C1 segment of cervical spinal cord (tissue), 14 donors: Measurements from ENCODE around the gene ASCC2.
"Not testable (repeated sequence)": the region's sequence is repeated elsewhere in the genome, so short reads cannot be mapped to it uniquely, and the experiment has no call there.

ENCODE experiments used
- DNase-seq, 14 donors: peaks; one replicate each; lab custom pipeline; 2025; lab: John Stamatoyannopoulos, UW

Gene ASCC2

DNA sequence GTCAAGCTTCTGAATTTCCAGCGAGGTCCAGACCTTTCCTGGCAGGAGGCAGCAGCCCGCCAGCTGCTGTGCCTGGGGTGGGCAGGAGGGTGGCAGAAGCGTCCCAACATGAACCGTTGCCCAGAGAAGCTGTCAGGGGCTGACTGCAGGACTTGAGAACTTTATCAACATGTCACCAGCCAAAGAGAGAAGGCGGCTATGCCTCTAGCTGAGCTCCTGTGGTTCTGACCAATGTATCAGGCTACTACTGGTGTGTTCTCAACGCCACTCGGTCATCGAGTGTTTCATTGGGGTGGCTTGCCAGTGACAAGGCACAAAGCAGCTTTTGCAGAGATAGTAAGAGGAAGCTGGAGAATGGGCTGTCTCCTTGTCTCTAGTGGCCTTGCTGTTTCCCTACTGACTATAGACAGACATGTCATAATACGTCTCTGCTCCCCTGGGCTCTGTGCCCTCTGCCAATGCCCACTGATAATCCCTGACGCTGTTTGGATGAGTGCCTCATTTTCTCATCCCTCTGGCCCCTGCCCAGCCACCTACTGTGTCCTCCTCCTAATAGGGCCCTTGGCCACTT lies 17.6 kb upstream of the ASCC2 start:
- DNase-seq = peak in 5 of 14 donors; percentile 5 to 69 (median 15)

DNA sequence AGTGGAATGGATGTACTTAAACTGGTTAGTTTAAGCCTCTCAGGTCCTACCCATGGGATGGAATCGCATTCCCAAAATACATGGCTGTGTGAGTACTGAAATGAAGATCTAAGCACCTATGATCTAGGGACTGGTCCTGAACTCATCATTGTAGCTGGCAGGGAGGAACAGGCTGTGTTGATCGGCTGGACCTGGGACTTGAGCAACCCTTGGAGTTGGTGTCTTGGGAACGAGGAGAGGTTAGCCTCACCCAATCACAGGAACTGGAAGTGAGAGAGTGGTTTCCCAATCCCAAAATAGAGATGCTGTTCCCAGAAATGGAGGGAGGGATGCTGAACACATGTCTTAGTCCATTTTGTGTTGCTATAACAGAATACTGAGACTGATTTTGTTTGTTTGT lies 16.4 kb upstream of the ASCC2 start:
- no peak for DNase-seq

DNA sequence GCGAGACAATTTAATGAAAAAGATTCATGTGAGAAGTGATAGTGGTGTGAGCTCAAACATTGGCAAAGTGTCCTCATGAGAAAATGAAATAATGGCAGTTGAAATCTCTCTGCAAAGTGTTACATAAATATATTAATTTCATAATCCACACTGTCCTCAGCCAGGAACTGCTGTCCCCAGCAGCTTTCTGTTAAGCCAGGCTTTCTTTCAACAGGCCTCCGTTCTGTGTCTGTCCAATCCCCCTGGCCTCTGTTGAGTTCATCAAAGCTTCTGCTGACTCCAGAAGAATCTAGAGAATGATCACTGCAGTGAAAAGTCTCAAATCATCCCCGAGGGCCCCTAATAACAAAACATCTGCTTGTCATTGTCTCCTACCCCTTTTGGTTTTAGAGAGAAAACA lies 10.0 kb upstream of the ASCC2 start:
- no peak for DNase-seq

DNA sequence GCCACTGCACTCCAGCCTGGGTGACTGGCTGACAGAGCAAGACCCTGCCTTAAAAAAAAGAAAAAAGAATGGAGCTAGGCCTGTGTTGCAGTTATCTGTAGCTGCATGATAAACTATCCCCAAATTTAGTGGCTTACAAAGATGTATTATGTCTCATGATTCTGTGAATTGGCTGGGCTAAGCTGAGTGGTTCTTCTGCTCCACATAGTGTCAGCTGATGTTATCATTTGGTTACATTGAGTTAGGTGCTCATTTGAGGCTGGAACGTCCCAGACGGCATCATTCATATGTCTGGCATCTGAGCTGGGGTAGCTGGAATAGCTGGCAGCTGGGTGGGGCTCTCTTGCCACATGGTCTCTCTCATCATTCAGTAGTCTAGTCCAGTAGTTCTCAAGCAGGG lies 8.2 kb upstream of the ASCC2 start:
- DNase-seq = no peak

DNA sequence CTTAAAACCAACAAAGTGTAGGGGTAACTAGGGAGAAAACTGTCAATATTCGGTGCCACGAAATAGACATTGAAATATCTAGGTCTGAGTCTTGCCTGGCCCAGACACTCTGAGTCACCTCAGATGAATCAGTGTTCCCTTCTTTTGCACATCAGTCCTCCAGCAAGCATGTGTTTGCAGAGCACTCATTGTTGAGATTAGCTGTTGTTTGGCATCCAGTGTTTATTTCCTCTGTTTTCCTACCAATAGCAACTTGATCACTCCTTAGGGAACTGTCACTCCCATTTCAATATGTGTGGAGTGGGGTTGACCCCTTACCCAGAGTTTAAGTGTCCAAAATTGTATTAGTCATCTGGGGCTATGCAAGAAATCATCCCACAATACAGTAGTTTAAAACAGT lies 4.7 kb upstream of the ASCC2 start:
- peak in 1 of 14 donors; percentile 28 for DNase-seq

DNA sequence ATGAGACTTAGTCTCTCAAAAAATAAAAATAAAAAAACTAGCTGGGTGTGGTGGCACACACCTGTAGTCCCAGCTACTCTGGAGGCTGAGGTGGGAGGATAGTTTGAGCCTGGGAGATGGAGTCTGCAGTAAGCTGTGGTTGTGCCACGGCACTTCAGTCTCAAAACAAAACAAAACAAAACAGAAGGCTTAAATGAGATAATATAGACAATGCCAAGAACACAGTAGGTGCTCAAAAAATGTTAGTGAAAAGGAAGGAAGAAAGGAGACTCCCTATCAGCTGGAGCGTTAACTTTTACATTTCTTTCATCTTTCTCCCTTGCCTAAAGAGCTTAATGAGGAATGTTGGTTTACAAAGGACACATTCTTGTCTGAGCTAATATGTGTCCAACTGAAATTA lies 4.1 kb upstream of the ASCC2 start:
- DNase-seq = no peak

DNA sequence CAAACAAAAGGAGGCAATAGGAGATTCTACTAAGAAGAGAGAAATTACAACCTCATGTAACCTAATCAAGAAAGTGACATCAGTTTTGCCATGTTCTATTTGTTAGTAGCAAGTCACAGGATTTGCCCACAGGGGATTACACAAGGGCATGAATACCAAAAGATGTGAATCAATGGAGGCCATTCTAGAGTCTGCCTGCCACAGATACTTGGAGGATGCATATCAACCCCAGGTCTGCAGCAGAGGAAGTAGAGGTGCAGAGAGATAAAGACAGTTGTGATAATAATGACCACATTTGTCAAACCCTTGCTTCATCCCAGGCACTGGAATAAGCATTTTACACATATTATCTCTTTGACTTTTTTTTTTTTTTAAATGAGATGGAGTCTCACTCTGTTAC lies 2.4 kb upstream of the ASCC2 start:
- no peak for DNase-seq

DNA sequence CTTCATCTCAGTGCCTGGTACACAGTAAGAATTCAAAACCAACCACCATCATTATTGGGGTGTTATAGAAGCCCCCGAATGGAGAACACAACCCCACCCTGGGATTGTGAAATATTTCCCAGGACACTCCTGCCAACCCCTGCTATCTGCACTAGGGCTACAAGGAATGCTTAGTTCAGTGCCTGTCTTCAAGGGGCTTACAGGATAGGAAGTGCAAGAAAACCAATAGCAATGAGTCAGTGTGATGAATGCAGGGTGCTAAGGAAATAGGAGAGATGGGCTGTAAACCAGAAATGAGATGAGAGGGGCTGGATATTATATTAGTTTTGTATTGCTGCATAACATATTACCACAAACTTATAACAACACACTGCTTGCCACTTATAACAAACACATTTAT lies 965 bp upstream of the ASCC2 start:
- no peak for DNase-seq

DNA sequence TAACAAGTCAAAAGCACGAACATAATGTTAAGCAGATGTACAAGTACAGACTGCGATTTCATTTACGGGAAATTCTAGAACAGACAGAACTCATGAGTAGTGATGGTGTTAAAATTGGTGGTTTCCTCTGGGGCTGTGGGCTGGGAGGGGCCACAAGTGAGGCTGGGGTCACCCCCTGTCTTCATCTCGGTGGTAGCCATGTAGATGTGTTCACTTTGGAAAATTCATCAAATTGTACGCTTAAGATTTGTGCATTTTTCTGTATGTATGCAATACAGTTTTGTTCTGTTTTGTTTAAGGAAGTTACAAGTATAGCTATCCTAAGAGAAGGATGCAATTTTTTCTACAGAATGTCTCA lies 504 bp upstream of the ASCC2 start:
- no peak for DNase-seq

DNA sequence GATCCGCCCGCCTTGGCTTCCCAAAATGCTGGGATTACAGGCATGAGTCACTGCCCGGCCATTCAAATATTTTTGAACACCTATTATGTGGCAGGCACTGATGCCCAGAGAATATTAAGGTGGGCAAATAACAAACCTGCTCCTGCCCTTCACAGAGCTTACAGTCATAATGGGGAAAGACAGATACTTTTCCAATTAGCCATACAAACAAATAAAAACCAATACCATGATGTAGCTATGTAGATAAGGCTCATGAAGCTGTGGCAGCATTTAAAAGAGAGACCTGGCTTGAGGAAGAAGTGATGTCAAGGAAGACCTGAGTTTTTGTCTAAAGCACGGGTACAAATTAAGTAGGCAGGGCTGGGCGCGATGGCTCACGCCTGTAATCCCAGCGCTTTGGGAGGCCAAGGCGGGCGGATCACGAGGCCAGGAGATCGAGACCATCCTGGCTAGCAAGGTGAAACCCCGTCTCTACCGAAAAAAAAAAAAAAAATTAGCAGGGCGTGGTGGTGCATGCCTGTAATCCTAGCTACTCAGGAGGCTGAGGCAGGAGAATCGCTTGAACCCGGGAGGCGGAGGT lies 1.2 kb downstream of the ASCC2 start:
- DNase-seq = not testable (repeated sequence)

DNA sequence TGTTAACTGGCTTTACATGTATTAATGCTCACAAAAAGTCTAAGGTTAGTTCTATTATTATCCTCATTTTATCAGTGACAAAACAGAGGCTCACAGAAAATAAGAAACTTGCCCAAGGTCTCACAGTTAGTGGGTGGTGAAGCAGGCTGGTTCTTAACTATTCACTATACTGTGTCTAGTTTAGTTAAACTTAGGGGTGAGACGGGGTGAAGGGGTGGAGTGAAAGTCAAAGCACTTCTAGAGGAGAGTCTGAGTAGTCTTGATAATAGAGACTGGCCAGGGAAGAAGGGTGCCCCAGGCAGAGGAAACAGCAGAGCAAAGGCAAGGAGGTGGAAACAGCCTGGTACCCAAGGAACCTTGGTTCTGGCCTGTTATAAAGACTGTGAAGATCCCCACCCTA lies 4.0 kb downstream of the ASCC2 start:
- DNase-seq = no peak

DNA sequence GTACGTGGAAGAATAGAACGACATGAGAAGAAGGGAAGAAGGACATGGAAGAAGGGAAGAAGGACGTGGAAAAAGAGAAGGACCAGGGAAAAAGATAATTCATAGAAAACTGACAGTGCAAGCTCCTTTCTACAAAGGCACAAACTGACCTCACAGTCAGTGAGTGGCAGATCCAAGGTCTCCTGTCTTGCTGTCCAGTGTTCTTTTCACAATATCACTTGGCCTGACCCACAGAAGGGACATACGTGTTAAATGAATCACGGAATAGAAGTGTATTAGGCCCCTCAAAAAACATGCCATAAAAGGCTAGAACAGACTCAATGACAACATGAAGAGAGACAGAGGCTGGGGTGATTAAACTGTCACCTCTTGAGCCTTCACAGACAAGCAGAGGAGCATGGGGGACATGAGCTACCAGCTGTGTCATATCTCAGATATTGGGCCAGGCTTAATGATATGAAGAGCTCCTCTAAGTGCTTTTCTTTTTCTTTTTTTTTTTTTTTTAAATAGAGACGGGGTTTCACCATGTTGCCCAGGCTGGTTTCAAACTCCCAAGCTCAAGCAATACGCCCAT lies 4.6 kb downstream of the ASCC2 start:
- DNase-seq = no peak

DNA sequence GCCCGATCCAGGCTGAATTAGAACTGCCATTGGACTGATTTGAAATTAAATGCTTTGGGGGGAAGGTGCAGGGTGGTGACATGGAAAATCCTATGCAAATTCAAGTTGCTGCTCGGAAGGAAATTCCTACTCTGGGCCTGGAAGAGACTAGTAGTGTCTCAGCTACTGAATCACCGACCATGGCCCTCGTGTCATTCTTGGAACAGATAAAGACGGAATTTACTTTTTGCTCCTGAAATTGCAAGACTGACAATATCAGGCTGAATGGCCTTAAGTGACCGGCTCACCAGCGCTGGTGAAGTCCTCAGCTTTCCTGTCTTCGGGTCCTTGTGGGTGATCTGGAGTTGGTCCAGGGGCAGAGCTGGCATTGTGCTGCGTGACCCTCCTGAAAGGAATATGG lies 6.1 kb downstream of the ASCC2 start:
- DNase-seq = no peak

DNA sequence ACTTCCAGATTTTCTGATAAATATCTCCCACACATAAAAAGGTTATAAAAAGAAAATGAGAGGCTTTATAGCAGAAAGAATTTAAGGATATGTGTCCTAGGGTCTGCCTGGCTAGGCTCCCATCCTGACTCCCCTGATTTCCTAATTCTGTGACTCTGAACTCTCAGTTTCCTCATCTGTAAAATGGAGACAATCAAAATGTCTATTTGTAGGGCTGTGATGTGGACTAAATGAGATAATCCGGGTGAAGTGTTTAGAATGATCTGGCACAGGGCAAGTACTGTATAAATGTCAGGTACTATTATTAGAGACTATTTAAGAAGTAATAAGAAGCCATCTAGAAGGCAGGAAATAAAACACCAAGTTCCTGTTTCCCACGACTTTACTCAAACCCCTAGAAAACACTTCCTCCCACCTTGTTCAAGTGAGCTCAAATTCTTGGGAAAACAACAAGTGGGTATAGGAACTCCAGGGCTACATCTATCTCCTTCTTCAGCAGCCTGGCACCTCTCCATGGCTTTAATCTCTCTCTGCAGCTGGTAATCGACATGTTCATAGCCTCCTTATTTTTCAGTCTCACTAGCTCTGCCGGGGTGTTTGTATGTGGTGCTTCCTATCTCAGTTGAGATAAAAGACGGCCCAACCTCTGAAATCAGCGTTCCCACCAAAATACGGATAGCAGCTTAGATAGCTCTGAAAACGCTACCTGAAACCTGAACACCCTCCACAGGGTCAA lies 6.7 kb downstream of the ASCC2 start:
- no peak for DNase-seq

DNA sequence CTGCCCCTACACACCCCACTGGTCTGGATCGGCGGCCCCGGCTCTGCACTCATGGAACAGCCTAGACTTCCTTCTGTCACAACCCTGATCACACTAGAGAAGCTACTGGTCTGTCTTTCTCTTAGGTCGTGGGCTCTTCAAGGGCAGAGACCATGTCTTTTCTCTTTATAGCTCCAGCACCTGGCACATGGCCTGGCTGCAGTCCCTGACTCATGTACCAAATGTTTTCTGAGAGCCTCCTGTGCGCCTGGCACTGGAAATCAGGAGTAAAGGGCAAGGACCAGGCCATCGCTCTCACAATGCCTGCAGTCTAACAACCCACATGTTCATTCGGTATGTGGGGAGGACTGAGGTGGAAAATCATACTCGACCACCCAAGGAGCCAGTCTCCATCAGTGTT lies 7.5 kb downstream of the ASCC2 start:
- DNase-seq = no peak

DNA sequence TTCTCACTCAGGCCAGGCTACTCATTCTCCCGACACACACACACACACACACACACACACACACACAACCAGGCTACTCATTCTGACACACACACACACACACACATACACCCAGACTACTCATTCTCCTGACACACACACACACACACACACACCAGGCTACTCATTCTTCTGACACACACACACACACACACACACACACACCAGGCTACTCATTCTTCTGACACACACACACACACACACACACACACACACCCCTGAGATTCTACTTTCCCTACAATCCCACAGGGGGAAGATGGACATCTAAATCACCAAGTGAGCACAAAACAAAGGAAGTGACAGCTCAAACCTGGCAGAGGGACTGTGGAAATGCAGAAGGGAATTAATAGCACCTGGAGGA lies 10.3 kb downstream of the ASCC2 start:
- DNase-seq = not testable (repeated sequence)

DNA sequence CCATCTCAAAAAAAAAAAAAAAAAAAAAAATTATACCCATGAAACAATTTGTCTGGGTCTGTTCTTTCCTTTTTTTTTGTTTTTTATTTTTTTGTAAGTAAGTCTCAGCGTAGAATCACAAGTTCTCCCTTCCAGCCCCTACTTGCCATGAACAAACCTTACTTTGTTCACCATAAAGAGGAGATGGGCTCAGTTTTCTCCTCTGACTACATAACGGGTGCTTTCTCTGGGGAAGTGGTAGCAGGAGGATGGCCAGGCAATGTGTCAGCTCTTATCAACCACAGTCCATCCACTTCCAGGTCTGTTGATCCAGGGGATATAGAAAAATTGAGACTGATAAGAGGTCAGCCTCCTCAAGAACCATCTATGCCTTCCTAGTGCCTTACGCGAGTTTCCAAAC lies 11.0 kb downstream of the ASCC2 start:
- no peak for DNase-seq

DNA sequence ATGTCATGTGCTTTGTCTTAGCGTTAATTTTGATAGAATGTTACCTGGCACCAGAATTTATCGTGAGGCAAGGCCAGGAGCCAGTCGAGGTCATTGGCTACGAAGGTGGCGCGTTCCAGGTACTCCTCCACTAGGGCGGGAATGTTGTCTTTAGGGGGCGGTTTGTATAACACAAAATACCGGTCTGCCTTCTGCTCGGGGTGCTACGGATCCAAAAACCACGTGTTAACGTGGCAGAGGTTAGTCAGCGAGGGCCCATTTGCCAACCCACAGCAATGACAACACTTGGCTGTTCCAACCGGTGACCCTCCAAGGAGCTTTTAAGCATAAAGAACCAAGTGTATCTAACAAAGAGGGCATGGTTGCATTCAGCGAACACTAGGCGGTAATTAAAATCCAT lies 12.5 kb downstream of the ASCC2 start:
- DNase-seq = no peak

DNA sequence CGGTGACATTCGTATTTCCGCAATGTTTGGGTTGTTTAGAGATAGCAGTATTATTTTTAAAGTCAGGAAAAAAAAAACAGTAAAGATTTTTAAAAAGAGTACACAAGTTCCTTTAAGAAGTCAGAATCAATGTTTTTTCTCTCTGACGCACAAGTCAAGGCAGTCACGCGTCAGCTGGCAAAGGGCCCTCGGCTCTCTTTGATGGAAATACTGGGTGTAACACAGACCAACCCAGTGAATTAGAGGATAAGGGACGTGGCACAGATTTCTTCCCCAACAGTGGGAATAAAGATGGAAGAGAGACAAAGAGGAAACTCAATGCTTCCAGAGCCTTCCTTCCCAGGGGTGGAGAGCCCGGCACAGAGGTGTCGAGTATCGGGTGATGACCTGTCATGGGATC lies 13.4 kb downstream of the ASCC2 start:
- DNase-seq = no peak

DNA sequence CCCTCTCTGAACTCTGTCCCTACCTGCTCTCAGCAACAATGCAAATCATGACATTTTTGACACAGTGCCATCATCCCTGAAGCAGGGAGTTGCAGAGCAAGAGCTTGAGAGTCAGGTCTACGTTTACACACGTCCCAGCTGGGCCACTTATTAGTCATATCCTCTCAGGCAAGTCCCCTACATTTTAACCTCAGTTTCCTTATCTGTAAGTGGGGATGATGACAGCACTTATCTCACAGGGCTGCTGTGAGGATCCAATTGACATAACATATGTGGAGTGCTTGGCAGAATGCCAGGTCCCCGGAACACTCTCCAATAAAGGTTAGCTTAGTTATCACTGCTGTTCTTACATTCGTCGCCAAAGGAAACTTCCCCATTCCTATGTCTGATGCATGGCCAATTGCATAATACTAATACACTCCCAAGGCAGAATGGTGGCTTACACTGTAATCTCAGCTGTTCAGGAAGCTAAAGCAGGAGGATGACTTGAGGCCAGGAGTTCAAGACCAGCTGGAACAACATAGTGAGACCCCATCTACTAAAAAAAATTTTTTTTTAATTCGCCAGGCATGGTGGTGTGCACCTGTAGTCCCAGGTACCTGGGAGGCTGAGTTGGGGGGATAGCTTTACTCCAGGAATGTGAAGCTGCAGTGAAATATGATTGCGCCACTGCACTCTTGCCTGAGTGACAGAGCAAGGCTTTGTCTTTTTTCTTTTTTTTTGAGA lies 16.6 kb downstream of the ASCC2 start:
- peak in 6 of 14 donors; percentile 9 to 45 (median 17) for DNase-seq

DNA sequence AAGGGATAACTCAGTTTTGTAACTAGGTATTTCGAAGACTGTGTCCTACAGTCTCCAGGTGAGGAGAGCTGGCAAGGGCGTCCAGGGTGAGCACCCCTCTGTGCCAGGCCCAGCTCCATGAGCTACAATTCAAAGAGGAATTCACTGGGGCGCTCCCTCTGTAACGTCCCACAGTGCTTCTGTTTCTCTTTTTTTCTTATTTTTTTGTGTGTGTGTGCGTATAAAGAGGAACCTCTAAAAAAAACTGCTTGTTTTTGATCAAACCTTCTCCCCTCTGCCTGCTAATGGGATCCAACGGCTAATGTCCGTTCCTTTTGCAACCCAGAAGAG lies 17.1 kb downstream of the ASCC2 start:
- DNase-seq = no peak

DNA sequence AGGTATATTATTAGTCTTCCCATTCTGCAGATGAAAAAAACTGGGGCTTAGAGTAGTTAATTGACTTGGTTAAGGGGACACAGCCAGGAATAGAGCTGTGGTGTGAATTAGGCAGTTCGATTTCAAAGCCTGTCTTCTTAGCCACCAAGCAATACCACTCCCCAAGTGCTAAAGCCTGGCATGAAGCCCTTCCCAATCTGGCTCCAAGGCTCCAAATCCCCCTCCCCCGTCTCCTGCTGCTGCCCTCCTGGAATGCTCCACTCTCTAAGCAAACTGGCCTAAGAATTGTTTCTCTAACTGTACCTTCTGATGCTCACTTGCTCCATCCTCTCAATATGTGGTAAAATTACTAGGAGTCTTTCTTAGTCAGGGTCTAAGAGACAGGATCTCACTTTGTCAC lies 18.6 kb downstream of the ASCC2 start:
- no peak for DNase-seq

DNA sequence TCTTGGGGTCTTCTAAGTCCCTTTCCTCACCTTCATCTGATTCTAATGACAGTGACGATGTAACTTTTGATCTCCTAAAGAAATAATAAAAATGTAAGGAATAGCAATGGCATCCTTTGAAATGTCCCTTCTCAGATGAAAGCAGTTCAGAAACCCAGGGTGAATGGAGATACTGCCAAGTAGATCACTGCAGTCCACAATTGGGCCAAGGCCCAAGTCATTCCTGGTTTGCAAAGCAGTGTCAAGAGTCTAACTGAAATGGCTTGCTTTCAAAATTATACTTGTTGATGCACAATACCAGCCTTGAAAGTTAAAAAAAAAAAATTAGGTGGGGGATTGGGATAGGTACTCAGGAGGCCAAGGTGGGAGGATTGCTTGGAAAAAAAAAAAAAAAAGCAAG lies 20.4 kb downstream of the ASCC2 start:
- peak in 1 of 14 donors; percentile 65 for DNase-seq
